HCT116 (cell line): ENCODE data around the gene ENTR1. TPM values are rescaled to one million over a fixed set of nuclear protein-coding genes. Genes with fewer than 3 reads are reported as not detected.

Source experiments
- ATAC-seq: fragments of 200-7000 bp; cut with Tn5 transposase; 2 replicates; pipeline ENCODE4 v1.9.1; 2020; ENCODE audit warnings: mild to moderate bottlenecking, moderate library complexity
- BruUV-seq: library from RNA; stranded (reverse); fragments of 400-500 nt; replicated peaks from 2 replicates; lab custom pipeline; 2021; lab: Mats Ljungman, UMichigan
- CTCF ChIA-PET: fragments of 300-600 bp; sonication (Branson Sonifier 250); formaldehyde crosslinking; loops from one replicate; lab custom pipeline; 2021; ENCODE audit warnings: antibody characterized with exemption; lab: Charles Lee
- POLR2A ChIA-PET: fragments of 300-600, 350-600 bp; sonication (Branson Sonifier 250); formaldehyde crosslinking; loops from one replicate; lab custom pipeline; 2021; ENCODE audit warnings: antibody characterized with exemption; lab: Charles Lee
- RAD21 ChIA-PET, 2 experiments: fragments of 300-600 bp; sonication (Branson Sonifier 250); formaldehyde crosslinking; loops; one replicate each; lab custom pipeline; 2023; ENCODE audit warnings: low total read pairs in 2 of 2; ENCODE audit not compliant: uncharacterized antibody in 2 of 2, unreplicated experiment in 2 of 2, low non-redundant PET in 1 of 2; lab: Charles Lee
- DNase-seq: peaks from one replicate; pipeline ENCODE4 v3.0.0-alpha.2; 2010; ENCODE audit warnings: low read depth, low spot score
- H2AFZ ChIP-seq: fragments of 200-600 bp; shearing (Covaris generic), sonication (generic); 2 replicates; pipeline ENCODE4 v1.6.1; 2017; ENCODE audit warnings: low read depth, mixed run types, mixed read lengths, antibody characterized with exemption, low read length; ENCODE audit not compliant: poor library complexity, severe bottlenecking
- H3K27ac ChIP-seq: 2 replicates; pipeline ENCODE4 v1.5.1; 2012; ENCODE audit warnings: low read depth, low read length
- H3K27me3 ChIP-seq: fragments of 200-600 bp; sonication (generic); 2 replicates; pipeline ENCODE4 v1.6.1; 2016; ENCODE audit warnings: mixed run types, low read length, mixed read lengths; ENCODE audit not compliant: insufficient read depth
- H3K36me3 ChIP-seq, 2 experiments: fragments of 200-500 bp in 1 of 2; fragments of 200-600 bp in 1 of 2; sonication (Bioruptor generic) in 1 of 2; sonication (generic) in 1 of 2; 2 replicates each; pipeline versions ENCODE4 v1.5.1 to v1.6.1; 2014 to 2016; ENCODE audit warnings: low read length in 2 of 2, inconsistent platforms in 1 of 2, mixed read lengths in 1 of 2, mixed run types in 1 of 2; ENCODE audit not compliant: insufficient read depth in 2 of 2, control insufficient read depth in 1 of 2
- H3K4me1 ChIP-seq, 2 experiments: fragments of 200-600 bp in 1 of 2; sonication (generic) in 1 of 2; 2 replicates each; pipeline versions ENCODE4 v1.5.1 to v1.6.1; 2012 to 2017; ENCODE audit warnings: low read length in 2 of 2, inconsistent platforms in 1 of 2, mild to moderate bottlenecking in 1 of 2, mixed read lengths in 1 of 2, mixed run types in 1 of 2, moderate library complexity in 1 of 2; ENCODE audit not compliant: insufficient read depth in 2 of 2, control insufficient read depth in 1 of 2
- H3K4me2 ChIP-seq: fragments of 200-600 bp; sonication (generic); 2 replicates; pipeline ENCODE4 v1.6.1; 2017; ENCODE audit warnings: mixed run types, low read length, mixed read lengths
- H3K4me3 ChIP-seq, 2 experiments: fragments of 200-600 bp in 1 of 2; sonication (generic) in 1 of 2; replicated peaks in 1 of 2; 2 replicates each; pipeline ENCODE4 v1.5.1; 2011 to 2016; ENCODE audit warnings: low read length in 2 of 2, control low read depth in 1 of 2, low read depth in 1 of 2, mild to moderate bottlenecking in 1 of 2, mixed read lengths in 1 of 2, mixed run types in 1 of 2
- H3K79me2 ChIP-seq: fragments of 200-600 bp; sonication (generic); 2 replicates; pipeline ENCODE4 v1.6.1; 2017; ENCODE audit warnings: mild to moderate bottlenecking, mixed run types, low read length, moderate library complexity, mixed read lengths; ENCODE audit not compliant: insufficient read depth
- H3K9ac ChIP-seq: fragments of 200-600 bp; sonication (generic); 2 replicates; pipeline ENCODE4 v1.6.1; 2016; ENCODE audit warnings: low read length, mixed read lengths
- H3K9me2 ChIP-seq: fragments of 200-600 bp; sonication (generic), shearing (Covaris generic); 2 replicates; pipeline ENCODE4 v1.6.1; 2017; ENCODE audit warnings: mixed run types, mild to moderate bottlenecking, moderate library complexity; ENCODE audit not compliant: insufficient read depth
- H3K9me3 ChIP-seq, 2 experiments: fragments of 200-500 bp in 1 of 2; fragments of 200-600 bp in 1 of 2; sonication (Bioruptor generic) in 1 of 2; sonication (generic) in 1 of 2; 2 replicates each; pipeline ENCODE4 v1.6.1; 2014 to 2017; ENCODE audit warnings: low read length in 2 of 2, mixed read lengths in 2 of 2, inconsistent platforms in 1 of 2, low read depth in 1 of 2, mild to moderate bottlenecking in 1 of 2, mixed run types in 1 of 2, moderate library complexity in 1 of 2; ENCODE audit not compliant: control insufficient read depth in 1 of 2, insufficient read depth in 1 of 2
- H4K20me1 ChIP-seq: fragments of 200-600 bp; sonication (generic), shearing (Covaris generic); 2 replicates; pipeline ENCODE4 v1.6.1; 2017; ENCODE audit warnings: mixed run types, mild to moderate bottlenecking, moderate library complexity; ENCODE audit not compliant: insufficient read depth
- CBX3 ChIP-seq: IDR thresholded peaks from 2 replicates; pipeline ENCODE4 v1.6.1; 2012; ENCODE audit warnings: low read depth
- CEBPB ChIP-seq: IDR thresholded peaks from 2 replicates; pipeline ENCODE4 v1.6.1; 2012; ENCODE audit warnings: low read depth
- EGR1 ChIP-seq: IDR thresholded peaks from 2 replicates; pipeline ENCODE4 v1.6.1; 2012; ENCODE audit warnings: low read depth
- EZH2 ChIP-seq: fragments of 200-600 bp; sonication (generic); IDR thresholded peaks from 2 replicates; pipeline ENCODE4 v1.6.1; 2017; ENCODE audit warnings: antibody characterized with exemption, mixed run types
- FOSL1 ChIP-seq: IDR thresholded peaks from 2 replicates; pipeline ENCODE4 v1.6.1; 2012; ENCODE audit warnings: low read depth
- JUND ChIP-seq: IDR thresholded peaks from 2 replicates; pipeline ENCODE4 v1.6.1; 2012
- POLR2AphosphoS5 ChIP-seq: IDR thresholded peaks from 2 replicates; pipeline ENCODE4 v1.6.1; 2011; ENCODE audit warnings: mild to moderate bottlenecking, low read depth, low read length, moderate library complexity
- SRF ChIP-seq: IDR thresholded peaks from 2 replicates; pipeline ENCODE4 v1.6.1; 2012; ENCODE audit warnings: low read depth
- TCF7L2 ChIP-seq: IDR thresholded peaks from 2 replicates; pipeline ENCODE4 v1.7.0; 2011; ENCODE audit warnings: borderline replicate concordance, inconsistent platforms; ENCODE audit not compliant: insufficient read depth, insufficient read length; ENCODE audit errors: extremely low read depth
- YY1 ChIP-seq: IDR thresholded peaks from 2 replicates; pipeline ENCODE4 v1.6.1; 2011; ENCODE audit warnings: low read length, low read depth, moderate library complexity, mild to moderate bottlenecking; ENCODE audit not compliant: insufficient replicate concordance; ENCODE audit errors: extremely low read depth
- ZBTB33 ChIP-seq: IDR thresholded peaks from 2 replicates; pipeline ENCODE4 v1.6.1; 2011; ENCODE audit warnings: mild to moderate bottlenecking, low read length, moderate library complexity; ENCODE audit not compliant: insufficient replicate concordance; ENCODE audit errors: extremely low read depth
- ZNF274 ChIP-seq: fragments of 200-500 bp; sonication (Bioruptor generic); IDR thresholded peaks from 2 replicates; pipeline ENCODE4 v1.6.1; 2014; ENCODE audit warnings: mild to moderate bottlenecking, low read depth, low read length, inconsistent platforms
- intact Hi-C: fragments of 100-400 bp; cut with micrococcal nuclease; formaldehyde crosslinking; loops from 2 replicates; pipeline ENCODE4 v1.10.0; 2022
- total RNA-seq: library from RNA; stranded (reverse); gene quantifications from one replicate; pipeline ENCODE4 v1.2.1, GENCODE V29; 2021; ENCODE audit not compliant: unreplicated experiment
- TF ChIP-seq, protein P1 (sequence below): IDR thresholded peaks from 2 replicates; pipeline ENCODE4 v1.6.1; 2012
- TF ChIP-seq, protein P2 (sequence below): IDR thresholded peaks from 2 replicates; pipeline ENCODE4 v1.6.1; 2012; ENCODE audit warnings: low read depth

Gene ENTR1
- total RNA-seq, 1 experiment from 2014 or later, result 119 TPM

- Histone ChIP-seq H4K20me1 (no peaks in the 10 kb centered on the region), H3K4me3 (no peak overlapping the region), H3K27me3 (no peaks in the 10 kb centered on the region), H3K4me2 (no peak overlapping the region), H3K9ac (no peak overlapping the region), H3K9me2 (no peaks in the 10 kb centered on the region), H3K9me3 (no peaks in the 10 kb centered on the region), H3K4me1 (peaks cover 0 to 6% of the 10 kb centered on the region in 2 experiments; a peak in 2 of 4 replicates), H3K79me2 (no peaks in the 10 kb centered on the region), H2AFZ (no peak overlapping the region), H3K27ac (no peak overlapping the region), H3K36me3 (peaks cover 0 to 4% of the 10 kb centered on the region in 2 experiments; a peak in 2 of 4 replicates)
- no peak for DNase-seq
- BruUV-seq, result no TSS peak
- intact Hi-C loops, result no loop called here
- ChIA-PET CTCF (no interaction called here), POLR2A (no interaction called here)
- ATAC-seq, result no peak
- no peak for TF ChIP-seq JUND
- no peak for TF ChIP-seq CBX3
- TF ChIP-seq, protein P1, sequence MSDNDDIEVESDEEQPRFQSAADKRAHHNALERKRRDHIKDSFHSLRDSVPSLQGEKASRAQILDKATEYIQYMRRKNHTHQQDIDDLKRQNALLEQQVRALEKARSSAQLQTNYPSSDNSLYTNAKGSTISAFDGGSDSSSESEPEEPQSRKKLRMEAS, result no peak
- TF ChIP-seq POLR2AphosphoS5, result no peak
- no peak for TF ChIP-seq EGR1
- TF ChIP-seq EZH2, result no peak
- TF ChIP-seq TCF7L2, result no peak
- TF ChIP-seq YY1, result no peak
- TF ChIP-seq, all 23 proteins: peak for 0
- RAD21 ChIA-PET, result no interaction called here
Measured at GRCh38 chr9:136377341-136378169, 32.9 kb downstream of the ENTR1 start.

DNA sequence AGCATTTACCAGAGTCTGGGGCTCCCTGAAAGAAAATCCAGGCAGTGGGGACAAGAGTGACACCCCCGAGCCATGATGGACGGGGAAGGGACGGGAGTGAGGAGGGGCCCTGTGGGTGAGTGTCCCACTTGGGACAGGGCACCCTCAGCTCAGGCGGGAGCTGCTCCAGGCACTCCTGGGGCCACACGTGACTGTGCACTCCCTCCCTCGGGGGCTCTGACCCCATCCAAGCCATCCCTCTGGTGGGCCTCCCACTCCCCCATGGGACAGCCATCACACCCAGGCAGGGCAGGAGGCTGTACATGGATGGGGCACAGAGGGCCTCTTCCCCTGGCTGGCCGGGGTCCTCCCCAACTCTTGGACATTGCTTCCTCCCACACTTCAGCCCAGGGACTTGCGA, 34.0 kb downstream of the ENTR1 start:
- no peak for DNase-seq
- Histone ChIP-seq H2AFZ (no peak overlapping the region), H3K27ac (no peak overlapping the region), H3K79me2 (no peaks in the 10 kb centered on the region), H3K9me3 (no peaks in the 10 kb centered on the region), H3K4me2 (no peak overlapping the region), H3K36me3 (peaks cover 0 to 3% of the 10 kb centered on the region in 2 experiments; a peak in 2 of 4 replicates), H3K9me2 (no peaks in the 10 kb centered on the region), H3K27me3 (no peaks in the 10 kb centered on the region), H3K4me1 (peaks cover 0 to 9% of the 10 kb centered on the region in 2 experiments; a peak in 2 of 4 replicates), H4K20me1 (no peaks in the 10 kb centered on the region), H3K9ac (no peak overlapping the region), H3K4me3 (no peak overlapping the region)
- ATAC-seq, result peak; percentile 24
- POLR2A ChIA-PET, result no interaction called here
- BruUV-seq, result no TSS peak
- RAD21 ChIA-PET, result no interaction called here
- intact Hi-C loops, result no loop called here
- CTCF ChIA-PET, result no interaction called here
- TF ChIP-seq ZNF274, result no peak
- no peak for TF ChIP-seq SRF
- TF ChIP-seq FOSL1, result no peak
- TF ChIP-seq ZBTB33, result no peak
- TF ChIP-seq CEBPB, result no peak
- TF ChIP-seq CBX3, result no peak
- TF ChIP-seq, protein P2, sequence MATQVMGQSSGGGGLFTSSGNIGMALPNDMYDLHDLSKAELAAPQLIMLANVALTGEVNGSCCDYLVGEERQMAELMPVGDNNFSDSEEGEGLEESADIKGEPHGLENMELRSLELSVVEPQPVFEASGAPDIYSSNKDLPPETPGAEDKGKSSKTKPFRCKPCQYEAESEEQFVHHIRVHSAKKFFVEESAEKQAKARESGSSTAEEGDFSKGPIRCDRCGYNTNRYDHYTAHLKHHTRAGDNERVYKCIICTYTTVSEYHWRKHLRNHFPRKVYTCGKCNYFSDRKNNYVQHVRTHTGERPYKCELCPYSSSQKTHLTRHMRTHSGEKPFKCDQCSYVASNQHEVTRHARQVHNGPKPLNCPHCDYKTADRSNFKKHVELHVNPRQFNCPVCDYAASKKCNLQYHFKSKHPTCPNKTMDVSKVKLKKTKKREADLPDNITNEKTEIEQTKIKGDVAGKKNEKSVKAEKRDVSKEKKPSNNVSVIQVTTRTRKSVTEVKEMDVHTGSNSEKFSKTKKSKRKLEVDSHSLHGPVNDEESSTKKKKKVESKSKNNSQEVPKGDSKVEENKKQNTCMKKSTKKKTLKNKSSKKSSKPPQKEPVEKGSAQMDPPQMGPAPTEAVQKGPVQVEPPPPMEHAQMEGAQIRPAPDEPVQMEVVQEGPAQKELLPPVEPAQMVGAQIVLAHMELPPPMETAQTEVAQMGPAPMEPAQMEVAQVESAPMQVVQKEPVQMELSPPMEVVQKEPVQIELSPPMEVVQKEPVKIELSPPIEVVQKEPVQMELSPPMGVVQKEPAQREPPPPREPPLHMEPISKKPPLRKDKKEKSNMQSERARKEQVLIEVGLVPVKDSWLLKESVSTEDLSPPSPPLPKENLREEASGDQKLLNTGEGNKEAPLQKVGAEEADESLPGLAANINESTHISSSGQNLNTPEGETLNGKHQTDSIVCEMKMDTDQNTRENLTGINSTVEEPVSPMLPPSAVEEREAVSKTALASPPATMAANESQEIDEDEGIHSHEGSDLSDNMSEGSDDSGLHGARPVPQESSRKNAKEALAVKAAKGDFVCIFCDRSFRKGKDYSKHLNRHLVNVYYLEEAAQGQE, result no peak
